Naive B cell (primary cell): ENCODE data around the gene CHD3. TPM values are rescaled to one million over a fixed set of nuclear protein-coding genes. Genes with fewer than 3 reads are reported as not detected.
A peak's percentile ranks its signal among the peaks of the same experiment; 100 is the strongest.
"Not testable (repeated sequence)": the region's sequence is repeated elsewhere in the genome, so short reads cannot be mapped to it uniquely, and the experiment has no call there.

ENCODE experiments used
- ATAC-seq, 2 donors: fragments of 150-1000 bp; cut with Tn5 transposase; 2 replicates each; pipeline ENCODE4 v1.10.0; 2021; ENCODE audit warnings: low read depth in 2 of 2, mild to moderate bottlenecking in 2 of 2, moderate library complexity in 2 of 2
- DNase-seq: peaks from one replicate; pipeline ENCODE4 v3.0.0; 2022
- H3K27ac Mint-ChIP-seq, 6 donors: one replicate each; pipeline ENCODE4 v1.8.0; 2020 to 2022; ENCODE audit warnings: mild to moderate bottlenecking in 6 of 6, mixed read lengths in 6 of 6, moderate library complexity in 5 of 6, inconsistent platforms in 2 of 6
- H3K27me3 Mint-ChIP-seq, 3 donors: one replicate each; pipeline ENCODE4 v1.8.0; 2021 to 2022; ENCODE audit warnings: mixed read lengths in 3 of 3, mild to moderate bottlenecking in 1 of 3
- H3K36me3 Mint-ChIP-seq, 2 donors: one replicate each; pipeline ENCODE4 v1.8.0; 2020 to 2022; ENCODE audit warnings: mixed read lengths in 2 of 2, inconsistent platforms in 1 of 2, mild to moderate bottlenecking in 1 of 2
- H3K4me1 Mint-ChIP-seq, 3 donors: one replicate each; pipeline ENCODE4 v1.8.0; 2020 to 2022; ENCODE audit warnings: mixed read lengths in 3 of 3, inconsistent platforms in 1 of 3, mild to moderate bottlenecking in 1 of 3, moderate library complexity in 1 of 3
- H3K4me3 Mint-ChIP-seq, 8 donors: one replicate each; pipeline ENCODE4 v1.8.0; 2020 to 2022; ENCODE audit warnings: mild to moderate bottlenecking in 8 of 8, mixed read lengths in 8 of 8, moderate library complexity in 8 of 8, inconsistent platforms in 2 of 8
- H3K9me3 Mint-ChIP-seq, 7 donors: one replicate each; pipeline ENCODE4 v1.8.0; 2020 to 2022; ENCODE audit warnings: mixed read lengths in 7 of 7, mild to moderate bottlenecking in 5 of 7, inconsistent platforms in 2 of 7, moderate library complexity in 1 of 7
- polyA plus RNA-seq, 6 donors: library from polyadenylated mRNA; unstranded; fragments of 300-500 nt; fragmentation: Illumina TruSeq; gene quantifications; one replicate each; pipeline ENCODE4 v1.2.3, GENCODE V29; 2021; ENCODE audit warnings: low read depth in 6 of 6

Gene CHD3
- polyA plus RNA-seq, 6 donors from 2014 or later, result 0.06 to 8.0 (median 3.4) TPM

DNA sequence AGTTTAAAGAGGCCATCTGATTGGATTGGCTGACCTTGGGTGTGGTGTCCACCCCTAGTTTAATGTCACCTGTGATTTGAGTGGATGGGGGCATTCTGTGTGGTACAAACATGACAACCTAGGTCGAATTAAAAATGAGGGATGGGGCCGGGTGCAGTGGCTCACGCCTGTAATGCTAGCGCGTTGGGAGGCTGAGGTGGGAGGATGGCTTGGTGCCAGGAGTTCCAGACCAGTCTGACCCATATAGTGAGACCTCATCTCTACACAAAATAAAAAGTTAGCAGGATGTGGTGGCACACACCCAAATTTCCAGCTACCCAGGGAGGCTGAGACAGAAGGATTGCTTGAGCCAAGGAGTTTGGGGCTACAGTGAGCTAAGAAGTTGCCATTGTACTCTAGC, 57.9 kb downstream of the CHD3 start:
- Mint-ChIP-seq H3K36me3 (peaks cover 20 to 34% of the 10 kb centered on the region in 2 donors), H3K27me3 (no peaks in the 10 kb centered on the region), H3K4me1 (peaks cover 2 to 25% (median 6%) of the 10 kb centered on the region in 3 donors), H3K27ac (peak overlapping the region in 1 of 6 donors; percentile 70), H3K4me3 (no peak overlapping the region), H3K9me3 (no peaks in the 10 kb centered on the region)
- no peak for ATAC-seq
- no peak for DNase-seq

GRCh38 chr17:7947651-7948050, 59.1 kb downstream of the CHD3 start:
- H3K4me1 Mint-ChIP-seq, result peaks cover 4 to 32% (median 6%) of the 10 kb centered on the region in 3 donors
- H3K36me3 Mint-ChIP-seq, result peaks cover 20 to 34% of the 10 kb centered on the region in 2 donors
- no peaks in the 10 kb centered on the region for H3K27me3 Mint-ChIP-seq
- peak overlapping the region in 1 of 8 donors; percentile 47 for H3K4me3 Mint-ChIP-seq
- no peaks in the 10 kb centered on the region for H3K9me3 Mint-ChIP-seq
- DNase-seq (no peak), ATAC-seq (no peak)
- H3K27ac Mint-ChIP-seq, result peak overlapping the region in 1 of 6 donors; percentile 42

GRCh38 chr17:7950578-7950977, 62.0 kb downstream of the CHD3 start:
- Mint-ChIP-seq H3K4me1 (peaks cover 3 to 23% (median 4%) of the 10 kb centered on the region in 3 donors), H3K4me3 (no peak overlapping the region), H3K9me3 (no peaks in the 10 kb centered on the region), H3K36me3 (peaks cover 20 to 27% of the 10 kb centered on the region in 2 donors), H3K27me3 (no peaks in the 10 kb centered on the region), H3K27ac (peak overlapping the region in 1 of 6 donors; percentile 80)
- DNase-seq, result no peak
- ATAC-seq, result no peak

DNA sequence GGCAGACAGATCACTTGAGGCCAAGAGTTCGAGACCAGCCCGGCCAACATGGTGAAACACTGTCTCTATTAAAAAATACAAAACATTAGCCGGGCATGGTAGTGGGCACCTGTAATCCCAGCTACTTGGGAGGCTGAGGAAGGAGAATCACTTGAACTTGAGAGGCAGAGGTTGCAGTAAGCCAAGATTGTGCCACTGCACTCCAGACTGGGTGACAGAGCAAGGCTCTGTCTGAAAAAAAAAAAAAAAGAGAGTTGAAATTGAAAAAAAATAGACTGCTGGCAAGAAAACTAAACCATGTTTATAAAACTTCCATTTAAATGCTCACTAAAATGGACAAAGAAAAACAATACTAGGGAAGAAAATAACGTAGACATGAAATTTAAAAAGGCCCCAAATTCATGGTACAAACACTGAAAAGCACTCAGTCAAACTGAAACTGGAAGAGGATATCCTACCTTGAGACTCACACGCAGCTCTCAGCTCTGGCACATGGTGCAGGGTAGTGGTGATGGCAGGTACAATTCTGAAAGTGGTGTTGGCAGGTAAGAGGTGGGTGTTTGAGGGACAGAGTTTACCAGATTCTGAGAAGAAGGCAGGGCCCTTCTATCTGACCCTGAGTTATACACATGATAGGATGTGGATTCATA, 62.7 kb downstream of the CHD3 start:
- H3K27ac Mint-ChIP-seq, result peak overlapping the region in 5 of 6 donors; percentile 31 to 55 (median 38)
- H3K9me3 Mint-ChIP-seq, result no peaks in the 10 kb centered on the region
- H3K4me3 Mint-ChIP-seq, result no peak overlapping the region
- H3K36me3 Mint-ChIP-seq, result peaks cover 20 to 27% of the 10 kb centered on the region in 2 donors
- H3K27me3 Mint-ChIP-seq, result no peaks in the 10 kb centered on the region
- peaks cover 0 to 16% (median 4%) of the 10 kb centered on the region in 3 donors for H3K4me1 Mint-ChIP-seq
- ATAC-seq, result peak; percentile 57 to 64
- no peak for DNase-seq

- H3K4me3 Mint-ChIP-seq, H3K27me3 Mint-ChIP-seq, H3K27ac Mint-ChIP-seq, DNase-seq, H3K9me3 Mint-ChIP-seq, ATAC-seq: not testable (repeated sequence)
- H3K4me1 Mint-ChIP-seq, result peaks cover 0 to 12% (median 4%) of the 10 kb centered on the region in 3 donors
- peaks cover 14 to 17% of the 10 kb centered on the region in 2 donors for H3K36me3 Mint-ChIP-seq
Measured at GRCh38 chr17:7953266-7953665, 64.7 kb downstream of the CHD3 start.

- ATAC-seq, result no peak
Measured at GRCh38 chr17:7955414-7956227, 67.0 kb downstream of the CHD3 start.

DNA sequence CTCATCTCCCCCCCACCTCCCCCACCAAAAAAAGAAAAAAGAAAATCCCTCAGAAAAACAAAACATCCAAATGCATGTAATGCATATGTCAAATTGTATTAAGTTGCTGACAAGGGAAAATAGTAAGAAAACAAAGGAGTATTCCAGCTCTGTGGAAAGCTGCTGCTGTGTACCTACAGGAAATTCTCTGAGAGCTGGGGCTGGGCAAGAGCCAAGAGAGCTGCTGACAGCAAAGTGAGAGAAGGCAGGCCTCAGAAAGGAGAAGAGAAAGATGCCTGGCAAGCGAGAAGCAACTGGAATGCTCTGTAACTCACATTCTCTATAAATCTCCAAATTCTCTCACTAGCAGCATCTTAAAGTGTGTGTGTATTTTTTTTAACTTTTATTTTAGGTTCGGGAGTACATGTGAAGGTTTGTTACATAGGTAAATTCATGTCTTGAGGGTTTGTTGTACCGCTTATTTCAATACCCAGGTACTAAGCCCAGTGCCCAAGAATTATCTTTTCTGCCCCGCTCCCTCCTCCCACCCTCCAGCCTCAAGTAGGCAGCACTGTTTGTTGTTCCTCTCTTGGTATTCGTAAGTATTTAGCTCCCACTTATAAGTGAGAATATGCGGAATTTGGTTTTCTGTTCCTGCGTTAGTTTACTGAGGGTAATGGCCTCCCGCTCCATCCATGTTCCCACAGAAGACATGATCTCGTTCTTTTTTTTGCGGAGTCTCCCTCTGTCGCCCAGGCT, 67.8 kb downstream of the CHD3 start:
- Mint-ChIP-seq H3K36me3 (no peaks in the 10 kb centered on the region), H3K9me3 (no peaks in the 10 kb centered on the region), H3K27ac (no peak overlapping the region), H3K27me3 (peaks cover 0 to 16% (median 16%) of the 10 kb centered on the region in 3 donors), H3K4me3 (no peak overlapping the region), H3K4me1 (peaks cover 0 to 9% (median 3%) of the 10 kb centered on the region in 3 donors)
- ATAC-seq (no peak), DNase-seq (no peak)

More at GRCh38 chr17:7955414-7956227, 67.0 kb downstream of the CHD3 start:
- H3K4me3 Mint-ChIP-seq, result no peak overlapping the region
- H3K27ac Mint-ChIP-seq, result no peak overlapping the region
- no peaks in the 10 kb centered on the region for H3K36me3 Mint-ChIP-seq
- H3K4me1 Mint-ChIP-seq, result peaks cover 0 to 12% (median 4%) of the 10 kb centered on the region in 3 donors
- no peaks in the 10 kb centered on the region for H3K9me3 Mint-ChIP-seq
- H3K27me3 Mint-ChIP-seq, result peaks cover 0 to 12% (median 8%) of the 10 kb centered on the region in 3 donors
- no peak for DNase-seq

GRCh38 chr17:7959503-7960253, 71.1 kb downstream of the CHD3 start:
- peaks cover 6 to 22% (median 16%) of the 10 kb centered on the region in 3 donors for H3K27me3 Mint-ChIP-seq
- H3K36me3 Mint-ChIP-seq, result no peaks in the 10 kb centered on the region
- peak overlapping the region in 1 of 6 donors; percentile 50 for H3K27ac Mint-ChIP-seq
- H3K9me3 Mint-ChIP-seq, result no peaks in the 10 kb centered on the region
- no peak overlapping the region for H3K4me3 Mint-ChIP-seq
- H3K4me1 Mint-ChIP-seq, result no peaks in the 10 kb centered on the region
- ATAC-seq (no peak), DNase-seq (no peak)

DNA sequence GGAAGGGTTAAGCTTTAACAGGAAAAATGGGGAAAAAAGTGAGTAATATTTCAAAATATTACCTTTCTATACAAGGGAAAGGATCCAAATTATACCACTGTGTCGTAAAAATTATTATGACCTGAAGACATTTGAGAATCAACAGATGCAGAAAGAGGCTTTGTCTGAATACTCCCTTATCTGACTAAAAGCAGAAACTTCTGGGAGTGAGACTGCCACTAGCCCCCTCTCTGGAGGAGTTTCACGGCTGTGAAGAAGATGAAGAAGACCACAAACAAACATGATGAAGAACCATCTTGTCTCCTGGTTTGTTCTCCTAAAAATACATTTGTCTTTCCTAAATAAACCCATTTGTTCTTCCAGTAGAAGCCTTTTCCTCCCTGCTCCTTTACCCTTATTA, 72.8 kb downstream of the CHD3 start:
- H3K36me3 Mint-ChIP-seq, result no peaks in the 10 kb centered on the region
- H3K27ac Mint-ChIP-seq, result no peak overlapping the region
- no peaks in the 10 kb centered on the region for H3K9me3 Mint-ChIP-seq
- DNase-seq, result no peak
- H3K4me3 Mint-ChIP-seq, result no peak overlapping the region
- H3K27me3 Mint-ChIP-seq, result peaks cover 6 to 22% (median 16%) of the 10 kb centered on the region in 3 donors
- no peaks in the 10 kb centered on the region for H3K4me1 Mint-ChIP-seq
- ATAC-seq, result no peak

Other genes with a start within 250 kb of the CHD3 start
- gene ATP1B2, start 237.9 kb upstream of the CHD3 start, polyA plus RNA-seq, result under 1 TPM in 2 of 6 donors, not detected in 4; 0.08 to 0.21 TPM
- 10 to 100 TPM; 25.2 to 53.9 (median 47.7) TPM for gene TP53, start 201.3 kb upstream of the CHD3 start, polyA plus RNA-seq
- 10 to 100 TPM in 5 of 6 donors, 1 to 10 TPM in 1; 3.2 to 14.9 (median 12.9) TPM for gene WRAP53, start 200.3 kb upstream of the CHD3 start, polyA plus RNA-seq
- gene EFNB3, start 183.6 kb upstream of the CHD3 start, polyA plus RNA-seq, result not detected
- not detected for gene DNAH2, start 171.0 kb upstream of the CHD3 start, polyA plus RNA-seq
- 1 to 10 TPM in 3 of 6 donors, under 1 TPM in 3; 0.04 to 1.9 (median 0.99) TPM for gene KDM6B, start 54.6 kb upstream of the CHD3 start, polyA plus RNA-seq
- gene TMEM88, start 33.7 kb upstream of the CHD3 start, polyA plus RNA-seq, result under 1 TPM in 1 of 6 donors, not detected in 5; 0.68 TPM
- gene NAA38, start 31.2 kb upstream of the CHD3 start, polyA plus RNA-seq, result 100 to 1,000 TPM; 121 to 158 (median 136) TPM
- 1 to 10 TPM; 3.4 to 5.2 (median 3.7) TPM for gene CYB5D1, start 30.8 kb upstream of the CHD3 start, polyA plus RNA-seq
- 1 to 10 TPM in 5 of 6 donors, under 1 TPM in 1; 0.60 to 5.2 (median 2.9) TPM for gene RNF227, start 27.5 kb downstream of the CHD3 start, polyA plus RNA-seq
- gene KCNAB3, start 41.1 kb downstream of the CHD3 start, polyA plus RNA-seq, result under 1 TPM in 1 of 6 donors, not detected in 5; 0.15 TPM
- 100 to 1,000 TPM; 202 to 349 (median 224) TPM for gene TRAPPC1, start 43.2 kb downstream of the CHD3 start, polyA plus RNA-seq
- 10 to 100 TPM in 1 of 6 donors, 1 to 10 TPM in 5; 3.3 to 14.2 (median 7.6) TPM for gene CNTROB, start 43.4 kb downstream of the CHD3 start, polyA plus RNA-seq
- not detected for gene GUCY2D, start 113.8 kb downstream of the CHD3 start, polyA plus RNA-seq
- not detected for gene ALOX15B, start 150.3 kb downstream of the CHD3 start, polyA plus RNA-seq
- 1 to 10 TPM in 2 of 6 donors, under 1 TPM in 2, not detected in 2; 0.45 to 2.4 (median 1.1) TPM for gene ALOX12B, start 198.9 kb downstream of the CHD3 start, polyA plus RNA-seq
- not detected for gene ALOXE3, start 229.7 kb downstream of the CHD3 start, polyA plus RNA-seq
- gene HES7, start 235.3 kb downstream of the CHD3 start, polyA plus RNA-seq, result not detected